HFFc6 (cell line): ENCODE results near the gene SYT9. TPM values are rescaled to one million over a fixed set of nuclear protein-coding genes. Genes with fewer than 3 reads are reported as not detected.

ENCODE experiments used
- DNase-seq: peaks from one replicate; pipeline ENCODE4 v3.0.0-alpha.2; 2018
- H3K27ac Mint-ChIP-seq: 2 replicates; pipeline ENCODE4 v1.8.0; 2020; ENCODE audit warnings: mild to moderate bottlenecking, mixed read lengths
- H3K27me3 Mint-ChIP-seq: 2 replicates; pipeline ENCODE4 v1.8.0; 2021; ENCODE audit warnings: mild to moderate bottlenecking, moderate library complexity, mixed read lengths; ENCODE audit not compliant: insufficient read depth
- H3K36me3 Mint-ChIP-seq: 2 replicates; pipeline ENCODE4 v1.8.0; 2021; ENCODE audit warnings: low read depth, mixed read lengths
- H3K4me1 Mint-ChIP-seq: 2 replicates; pipeline ENCODE4 v1.8.0; 2020; ENCODE audit warnings: low read depth, mixed read lengths
- H3K4me3 Mint-ChIP-seq: 2 replicates; pipeline ENCODE4 v1.8.0; 2020; ENCODE audit warnings: mild to moderate bottlenecking, moderate library complexity, mixed read lengths
- H3K9me3 Mint-ChIP-seq: 2 replicates; pipeline ENCODE4 v1.8.0; 2020; ENCODE audit warnings: mild to moderate bottlenecking, mixed read lengths
- total RNA-seq, 6 experiments: library from RNA; stranded (reverse); fragmentation: NEBNext Ultra II Directional; extraction: Animal tissue kit (Norgen Biotek cat#: 25700); gene quantifications; 2 replicates in 1 of 6; 3 replicates in 5 of 6; pipeline ENCODE4 v1.2.3, GENCODE V29; 2021
- TF ChIP-seq, protein P1 (sequence below): fragments of 200-600 bp; sonication (generic); IDR thresholded peaks from 2 replicates; pipeline ENCODE4 v1.5.0; 2021; ENCODE audit warnings: antibody characterized with exemption, mild to moderate bottlenecking

Gene SYT9
- total RNA-seq, 6 experiments from 2014 or later, result not detected

DNA sequence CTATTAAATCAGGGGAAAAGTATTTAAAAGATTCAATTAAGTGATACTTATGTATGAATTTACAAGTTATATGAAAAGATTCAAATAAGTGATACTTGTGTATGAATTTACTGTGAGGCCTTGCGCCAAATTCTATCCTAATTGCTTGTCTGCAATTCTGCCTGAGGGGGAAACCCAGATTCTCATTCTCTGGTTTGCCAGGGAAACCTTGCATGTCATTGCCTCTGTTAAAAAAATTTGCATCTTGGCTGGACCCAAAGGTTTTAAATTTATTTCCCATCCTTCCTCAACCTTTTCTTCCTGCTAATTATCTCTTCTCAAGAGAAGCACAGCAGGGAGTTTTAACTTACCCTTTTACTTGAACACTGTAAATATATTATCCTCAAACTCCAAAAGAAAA is 247.4 kb downstream of the SYT9 start:
- Mint-ChIP-seq H3K27me3 (no peaks in the 10 kb centered on the region; the same call in 1 of the 2 replicates), H3K27ac (no peak overlapping the region), H3K9me3 (no peaks in the 10 kb centered on the region), H3K36me3 (no peaks in the 10 kb centered on the region), H3K4me1 (no peaks in the 10 kb centered on the region), H3K4me3 (no peak overlapping the region)
- DNase-seq, result no peak
- TF ChIP-seq, protein P1, sequence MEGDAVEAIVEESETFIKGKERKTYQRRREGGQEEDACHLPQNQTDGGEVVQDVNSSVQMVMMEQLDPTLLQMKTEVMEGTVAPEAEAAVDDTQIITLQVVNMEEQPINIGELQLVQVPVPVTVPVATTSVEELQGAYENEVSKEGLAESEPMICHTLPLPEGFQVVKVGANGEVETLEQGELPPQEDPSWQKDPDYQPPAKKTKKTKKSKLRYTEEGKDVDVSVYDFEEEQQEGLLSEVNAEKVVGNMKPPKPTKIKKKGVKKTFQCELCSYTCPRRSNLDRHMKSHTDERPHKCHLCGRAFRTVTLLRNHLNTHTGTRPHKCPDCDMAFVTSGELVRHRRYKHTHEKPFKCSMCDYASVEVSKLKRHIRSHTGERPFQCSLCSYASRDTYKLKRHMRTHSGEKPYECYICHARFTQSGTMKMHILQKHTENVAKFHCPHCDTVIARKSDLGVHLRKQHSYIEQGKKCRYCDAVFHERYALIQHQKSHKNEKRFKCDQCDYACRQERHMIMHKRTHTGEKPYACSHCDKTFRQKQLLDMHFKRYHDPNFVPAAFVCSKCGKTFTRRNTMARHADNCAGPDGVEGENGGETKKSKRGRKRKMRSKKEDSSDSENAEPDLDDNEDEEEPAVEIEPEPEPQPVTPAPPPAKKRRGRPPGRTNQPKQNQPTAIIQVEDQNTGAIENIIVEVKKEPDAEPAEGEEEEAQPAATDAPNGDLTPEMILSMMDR, result no peak

DNA sequence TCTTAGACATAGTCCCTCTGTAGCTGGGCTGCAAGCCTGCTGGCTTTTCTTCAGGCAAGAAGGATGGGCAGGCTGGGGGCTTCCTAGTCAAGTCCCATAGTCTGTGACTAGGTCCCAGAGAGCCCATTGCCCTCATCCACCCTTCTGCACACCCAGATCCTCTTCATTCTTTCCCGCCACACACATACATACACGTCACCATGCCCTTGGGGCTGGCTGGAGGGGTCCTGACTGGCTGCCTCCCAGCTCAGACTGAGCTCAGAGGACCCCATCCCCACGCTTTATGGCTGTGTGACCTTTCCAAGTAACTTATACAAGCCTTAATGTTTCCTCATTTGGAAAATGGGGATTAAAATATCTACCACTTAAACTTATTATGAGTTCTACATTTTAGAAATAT is 248.5 kb downstream of the SYT9 start:
- TF ChIP-seq, protein P1, result no peak
- Mint-ChIP-seq H3K27ac (no peak overlapping the region), H3K9me3 (no peaks in the 10 kb centered on the region), H3K4me1 (no peaks in the 10 kb centered on the region), H3K4me3 (no peak overlapping the region), H3K27me3 (no peaks in the 10 kb centered on the region; the same call in 1 of the 2 replicates), H3K36me3 (no peaks in the 10 kb centered on the region)
- DNase-seq, result no peak

DNA sequence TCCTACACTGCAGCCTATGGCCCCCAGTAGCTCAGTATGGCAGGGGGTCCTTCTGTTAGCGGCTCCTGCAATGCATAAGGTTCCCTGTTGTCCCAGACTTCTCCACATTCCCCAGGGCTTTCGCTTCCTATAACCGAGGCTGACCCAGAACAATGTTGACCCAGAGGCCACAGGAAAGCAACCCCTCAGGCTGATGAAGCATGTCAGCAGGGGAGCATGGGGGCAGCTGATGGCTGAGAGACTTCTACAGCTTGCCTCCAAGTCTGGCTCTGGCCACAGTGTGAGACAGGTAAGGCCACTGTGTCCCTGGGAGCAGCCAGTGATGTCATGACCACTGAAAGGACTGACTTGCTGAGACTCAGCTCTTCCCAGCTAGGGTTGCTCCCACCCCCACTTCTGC is 249.5 kb downstream of the SYT9 start:
- no peaks in the 10 kb centered on the region for H3K4me1 Mint-ChIP-seq
- TF ChIP-seq, protein P1, result no peak
- no peak overlapping the region for H3K27ac Mint-ChIP-seq
- no peak overlapping the region for H3K4me3 Mint-ChIP-seq
- no peaks in the 10 kb centered on the region for H3K9me3 Mint-ChIP-seq
- H3K36me3 Mint-ChIP-seq, result no peaks in the 10 kb centered on the region
- H3K27me3 Mint-ChIP-seq, result no peaks in the 10 kb centered on the region; the same call in 1 of the 2 replicates
- DNase-seq, result no peak

DNA sequence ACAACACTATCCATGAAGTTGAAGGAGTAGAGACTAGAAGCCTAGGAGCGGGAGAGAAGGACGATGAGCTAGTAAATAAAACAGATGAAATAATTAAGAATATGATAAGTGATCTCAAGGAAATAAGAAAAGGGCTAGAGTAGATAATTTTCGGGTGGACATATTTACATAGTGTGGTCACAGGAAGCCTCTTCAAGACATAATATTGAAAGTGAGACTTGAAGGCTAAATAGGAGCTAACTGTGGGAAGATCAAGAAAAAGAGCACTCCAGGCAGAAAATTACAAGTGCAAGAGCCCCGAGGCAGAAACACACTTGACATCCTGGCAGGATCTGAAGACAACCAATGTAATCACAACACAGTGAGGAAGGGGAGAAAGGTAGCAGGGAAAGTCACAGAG is 250.2 kb downstream of the SYT9 start:
- Mint-ChIP-seq H3K4me3 (no peak overlapping the region), H3K27ac (no peak overlapping the region), H3K4me1 (no peaks in the 10 kb centered on the region), H3K36me3 (no peaks in the 10 kb centered on the region), H3K27me3 (peaks cover 4% of the 10 kb centered on the region), H3K9me3 (no peaks in the 10 kb centered on the region)
- DNase-seq, result no peak
- TF ChIP-seq, protein P1, result no peak

DNA sequence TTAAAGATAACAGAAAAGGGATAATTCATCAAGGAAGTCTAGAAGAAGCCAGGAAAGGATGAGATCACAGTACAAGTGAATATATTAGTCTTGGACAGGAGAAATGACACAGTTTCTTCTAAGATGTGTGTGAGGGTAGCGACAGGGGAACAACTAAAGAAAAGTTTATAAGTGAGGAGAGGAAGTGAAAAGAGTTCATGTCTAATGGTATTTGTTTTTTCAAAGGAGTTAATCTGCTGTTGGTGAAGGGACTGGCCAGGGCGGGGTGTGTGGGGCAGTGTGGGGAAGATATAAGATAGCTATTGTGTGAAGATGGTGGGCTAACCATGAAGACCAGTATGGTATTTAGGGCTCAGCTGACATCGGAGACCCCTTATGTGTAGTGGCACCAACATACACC is 254.5 kb downstream of the SYT9 start:
- Mint-ChIP-seq H3K9me3 (no peaks in the 10 kb centered on the region), H3K4me3 (no peak overlapping the region), H3K27ac (no peak overlapping the region), H3K36me3 (no peaks in the 10 kb centered on the region), H3K4me1 (no peaks in the 10 kb centered on the region), H3K27me3 (peaks cover 11% of the 10 kb centered on the region)
- no peak for DNase-seq
- TF ChIP-seq, protein P1, result no peak

DNA sequence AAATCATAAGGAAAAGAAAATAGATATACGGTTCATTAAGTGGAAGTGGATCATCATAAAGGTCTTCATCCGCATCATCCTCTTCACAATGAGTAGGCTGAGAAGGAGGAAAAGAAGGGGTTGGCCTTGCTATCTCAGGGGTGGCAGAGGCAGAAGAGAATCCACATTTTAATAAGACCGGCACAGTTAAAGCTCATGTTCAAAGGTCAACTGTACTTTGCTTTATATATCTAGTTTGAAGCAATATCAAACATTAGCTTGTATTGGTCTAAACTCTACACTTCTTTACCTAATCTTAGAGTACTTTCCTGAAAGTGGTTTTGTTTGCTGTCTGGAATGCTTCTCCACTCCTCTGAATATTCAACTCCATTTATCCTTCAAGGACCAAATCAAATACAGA is 256.4 kb downstream of the SYT9 start:
- peaks cover 13% of the 10 kb centered on the region for H3K27me3 Mint-ChIP-seq
- H3K27ac Mint-ChIP-seq, result no peak overlapping the region
- H3K9me3 Mint-ChIP-seq, result no peaks in the 10 kb centered on the region
- TF ChIP-seq, protein P1, result no peak
- no peak overlapping the region for H3K4me3 Mint-ChIP-seq
- no peak for DNase-seq
- peaks cover 7% of the 10 kb centered on the region; the same call in 1 of the 2 replicates for H3K4me1 Mint-ChIP-seq
- no peaks in the 10 kb centered on the region for H3K36me3 Mint-ChIP-seq
